Measurements from ENCODE around the gene CTDSPL. TPM values are rescaled to one million over a fixed set of nuclear protein-coding genes. Genes with fewer than 3 reads are reported as not detected.

Gene CTDSPL
- total and polyA plus RNA-seq, 2 experiments from 2014 or later: 29.2 to 33.7 TPM

GRCh38 chr3:37871858-37872257, 10.2 kb downstream of the CTDSPL start:
- Histone ChIP-seq H3K4me3 (no peak overlapping the region), H3K79me2 (peaks cover 99% of the 10 kb centered on the region), H2AFZ (no peak overlapping the region), H3K4me2 (no peak overlapping the region), H3K4me1 (ENCODE audit: insufficient read depth) (no peaks in the 10 kb centered on the region), H3K9me3 (ENCODE audit: low read depth) (peaks cover 3% of the 10 kb centered on the region), H3K27ac (no peak overlapping the region), H4K20me1 (ENCODE audit: insufficient read depth, poor library complexity, severe bottlenecking) (peaks cover 3% of the 10 kb centered on the region), H3K27me3 (no peaks in the 10 kb centered on the region), H3K36me3 (replicated peaks; ENCODE audit: insufficient read depth, low read depth) (no peaks in the 10 kb centered on the region), H3K9me2 (replicated peaks; ENCODE audit: insufficient read depth) (no peaks in the 10 kb centered on the region)
- WGBS (ENCODE audit: low lambda C conversion rate, missing lambda C conversion rate): 92% methylated on average over 3 of the region's 3 CpGs
- TF ChIP-seq EZH2 (IDR thresholded peaks at IDR 0.05; ENCODE audit: borderline replicate concordance) (no peak), EZH2phosphoT487 (IDR thresholded peaks at IDR 0.05; ENCODE audit: low read depth, severe bottlenecking, unreplicated experiment) (no peak), CTCF (IDR thresholded peaks at IDR 0.05; ENCODE audit: poor library complexity) (no peak)
- DNase-seq (ENCODE audit: low spot score): no peak

GRCh38 chr3:37872413-37873160, 10.9 kb downstream of the CTDSPL start:
- H3K27ac ChIP-seq: no peak overlapping the region
- H3K9me3 ChIP-seq (ENCODE audit: low read depth): peaks cover 3% of the 10 kb centered on the region
- H3K4me1 ChIP-seq (ENCODE audit: insufficient read depth): no peaks in the 10 kb centered on the region
- TF ChIP-seq EZH2phosphoT487 (IDR thresholded peaks at IDR 0.05; ENCODE audit: low read depth, severe bottlenecking, unreplicated experiment) (no peak), EZH2 (IDR thresholded peaks at IDR 0.05; ENCODE audit: borderline replicate concordance) (no peak), CTCF (IDR thresholded peaks at IDR 0.05; ENCODE audit: poor library complexity) (no peak)
- H3K36me3 ChIP-seq (replicated peaks; ENCODE audit: insufficient read depth, low read depth): no peaks in the 10 kb centered on the region
- peaks cover 3% of the 10 kb centered on the region for H4K20me1 ChIP-seq (ENCODE audit: insufficient read depth, poor library complexity, severe bottlenecking)
- DNase-seq (ENCODE audit: low spot score): no peak
- H3K9me2 ChIP-seq (replicated peaks; ENCODE audit: insufficient read depth): no peaks in the 10 kb centered on the region
- no peaks in the 10 kb centered on the region for H3K27me3 ChIP-seq
- no peak overlapping the region for H3K4me3 ChIP-seq
- peaks cover 99% of the 10 kb centered on the region for H3K79me2 ChIP-seq
- WGBS (ENCODE audit: low lambda C conversion rate, missing lambda C conversion rate): 90% methylated on average over 5 of the region's 5 CpGs
- no peak overlapping the region for H2AFZ ChIP-seq
- no peak overlapping the region for H3K4me2 ChIP-seq

- Histone ChIP-seq H4K20me1 (ENCODE audit: insufficient read depth, poor library complexity, severe bottlenecking) (peaks cover 5% of the 10 kb centered on the region), H3K9me2 (replicated peaks; ENCODE audit: insufficient read depth) (no peaks in the 10 kb centered on the region), H2AFZ (no peak overlapping the region), H3K27me3 (no peaks in the 10 kb centered on the region), H3K36me3 (replicated peaks; ENCODE audit: insufficient read depth, low read depth) (no peaks in the 10 kb centered on the region), H3K27ac (no peak overlapping the region), H3K4me1 (ENCODE audit: insufficient read depth) (no peaks in the 10 kb centered on the region), H3K4me2 (no peak overlapping the region), H3K79me2 (peaks cover 99% of the 10 kb centered on the region), H3K4me3 (no peak overlapping the region), H3K9me3 (ENCODE audit: low read depth) (peaks cover 3% of the 10 kb centered on the region)
- DNase-seq (ENCODE audit: low spot score): no peak
- TF ChIP-seq EZH2phosphoT487 (IDR thresholded peaks at IDR 0.05; ENCODE audit: low read depth, severe bottlenecking, unreplicated experiment) (no peak), EZH2 (IDR thresholded peaks at IDR 0.05; ENCODE audit: borderline replicate concordance) (no peak), CTCF (IDR thresholded peaks at IDR 0.05; ENCODE audit: poor library complexity) (no peak)
Measured at GRCh38 chr3:37876279-37876678, 14.6 kb downstream of the CTDSPL start.
